Mesothelial cell of epicardium (in vitro differentiated cells): Measurements from ENCODE around the gene ACOT7. TPM values are rescaled to one million over a fixed set of nuclear protein-coding genes. Genes with fewer than 3 reads are reported as not detected.

Experiments
- DNase-seq, 2 experiments: peaks; one replicate each; pipeline ENCODE4 v3.0.0; 2021; ENCODE audit warnings: low spot score in 2 of 2; ENCODE audit not compliant: unreplicated experiment in 2 of 2
- H3K27ac Mint-ChIP-seq: 2 replicates; pipeline ENCODE4 v1.8.0; 2021; ENCODE audit warnings: mixed read lengths
- H3K27me3 Mint-ChIP-seq: 2 replicates; pipeline ENCODE4 v1.8.0; 2021; ENCODE audit warnings: low read depth, mixed read lengths
- H3K36me3 Mint-ChIP-seq: 2 replicates; pipeline ENCODE4 v1.8.0; 2021; ENCODE audit warnings: mixed read lengths
- H3K4me1 Mint-ChIP-seq: 2 replicates; pipeline ENCODE4 v1.8.0; 2021; ENCODE audit warnings: mixed read lengths
- H3K4me3 Mint-ChIP-seq: 2 replicates; pipeline ENCODE4 v1.8.0; 2021; ENCODE audit warnings: mild to moderate bottlenecking, moderate library complexity, mixed read lengths
- H3K9me3 Mint-ChIP-seq: 2 replicates; pipeline ENCODE4 v1.8.0; 2021; ENCODE audit warnings: mixed read lengths
- total RNA-seq: library from RNA; stranded (reverse); gene quantifications from 3 replicates; pipeline ENCODE4 v1.2.1, GENCODE V29; 2021
- TF ChIP-seq, protein P1 (sequence below): fragments of 200-600 bp; sonication (generic); IDR thresholded peaks from one replicate; pipeline ENCODE4 v1.5.0; 2021; ENCODE audit warnings: antibody characterized with exemption; ENCODE audit not compliant: unreplicated experiment

ACOT7 gene
- total RNA-seq, 1 donor from 2014 or later = 20.3 TPM

DNA sequence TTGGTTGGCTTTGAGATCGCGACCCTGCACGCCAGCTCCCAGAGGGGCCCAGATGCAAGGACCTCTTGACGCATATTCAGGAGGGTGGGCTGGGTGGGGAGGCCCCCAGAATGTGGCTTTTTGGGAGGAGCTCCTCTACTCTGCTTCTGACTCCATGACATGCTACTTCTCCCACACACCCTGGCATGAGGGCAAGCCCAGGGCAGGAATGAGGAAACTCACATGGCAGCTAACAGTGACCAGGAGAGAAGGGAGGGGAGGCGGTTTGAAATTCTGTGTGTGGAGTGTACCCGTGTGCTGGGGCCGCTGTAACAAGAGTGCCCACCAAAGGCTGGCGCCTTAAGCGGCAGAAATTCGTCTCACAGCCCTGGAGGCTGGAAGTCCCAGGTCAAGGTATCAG is 71.4 kb downstream of the ACOT7 start:
- H3K36me3 Mint-ChIP-seq = peaks cover 4% of the 10 kb centered on the region
- H3K27me3 Mint-ChIP-seq = no peaks in the 10 kb centered on the region
- TF ChIP-seq, protein P1, sequence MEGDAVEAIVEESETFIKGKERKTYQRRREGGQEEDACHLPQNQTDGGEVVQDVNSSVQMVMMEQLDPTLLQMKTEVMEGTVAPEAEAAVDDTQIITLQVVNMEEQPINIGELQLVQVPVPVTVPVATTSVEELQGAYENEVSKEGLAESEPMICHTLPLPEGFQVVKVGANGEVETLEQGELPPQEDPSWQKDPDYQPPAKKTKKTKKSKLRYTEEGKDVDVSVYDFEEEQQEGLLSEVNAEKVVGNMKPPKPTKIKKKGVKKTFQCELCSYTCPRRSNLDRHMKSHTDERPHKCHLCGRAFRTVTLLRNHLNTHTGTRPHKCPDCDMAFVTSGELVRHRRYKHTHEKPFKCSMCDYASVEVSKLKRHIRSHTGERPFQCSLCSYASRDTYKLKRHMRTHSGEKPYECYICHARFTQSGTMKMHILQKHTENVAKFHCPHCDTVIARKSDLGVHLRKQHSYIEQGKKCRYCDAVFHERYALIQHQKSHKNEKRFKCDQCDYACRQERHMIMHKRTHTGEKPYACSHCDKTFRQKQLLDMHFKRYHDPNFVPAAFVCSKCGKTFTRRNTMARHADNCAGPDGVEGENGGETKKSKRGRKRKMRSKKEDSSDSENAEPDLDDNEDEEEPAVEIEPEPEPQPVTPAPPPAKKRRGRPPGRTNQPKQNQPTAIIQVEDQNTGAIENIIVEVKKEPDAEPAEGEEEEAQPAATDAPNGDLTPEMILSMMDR = no peak
- H3K9me3 Mint-ChIP-seq = no peaks in the 10 kb centered on the region
- no peak for DNase-seq
- no peak overlapping the region for H3K27ac Mint-ChIP-seq
- no peak overlapping the region for H3K4me3 Mint-ChIP-seq
- no peaks in the 10 kb centered on the region for H3K4me1 Mint-ChIP-seq

DNA sequence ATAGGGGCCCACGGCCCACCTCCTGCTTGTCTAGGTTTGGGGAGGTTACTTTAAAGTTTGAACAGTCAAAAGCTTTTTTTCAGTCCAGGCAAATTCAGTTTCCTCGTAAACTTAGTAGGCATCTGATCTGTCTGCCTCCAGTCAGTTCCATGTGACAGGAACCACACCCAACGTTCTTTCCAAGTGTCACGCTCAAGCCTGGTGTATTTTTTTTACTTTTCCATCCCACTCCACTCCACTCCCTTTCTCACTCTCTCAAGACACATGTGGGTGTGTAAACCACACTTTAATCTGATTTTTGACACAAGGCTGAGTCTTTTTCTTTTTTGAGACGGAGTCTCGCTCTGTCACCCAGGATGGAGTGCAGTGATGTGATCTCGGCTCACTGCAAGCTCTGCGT is 72.4 kb downstream of the ACOT7 start:
- Mint-ChIP-seq H3K36me3 (peaks cover 3% of the 10 kb centered on the region), H3K4me1 (no peaks in the 10 kb centered on the region), H3K27me3 (no peaks in the 10 kb centered on the region), H3K9me3 (no peaks in the 10 kb centered on the region), H3K27ac (no peak overlapping the region), H3K4me3 (no peak overlapping the region)
- TF ChIP-seq, protein P1 = no peak
- no peak for DNase-seq

DNA sequence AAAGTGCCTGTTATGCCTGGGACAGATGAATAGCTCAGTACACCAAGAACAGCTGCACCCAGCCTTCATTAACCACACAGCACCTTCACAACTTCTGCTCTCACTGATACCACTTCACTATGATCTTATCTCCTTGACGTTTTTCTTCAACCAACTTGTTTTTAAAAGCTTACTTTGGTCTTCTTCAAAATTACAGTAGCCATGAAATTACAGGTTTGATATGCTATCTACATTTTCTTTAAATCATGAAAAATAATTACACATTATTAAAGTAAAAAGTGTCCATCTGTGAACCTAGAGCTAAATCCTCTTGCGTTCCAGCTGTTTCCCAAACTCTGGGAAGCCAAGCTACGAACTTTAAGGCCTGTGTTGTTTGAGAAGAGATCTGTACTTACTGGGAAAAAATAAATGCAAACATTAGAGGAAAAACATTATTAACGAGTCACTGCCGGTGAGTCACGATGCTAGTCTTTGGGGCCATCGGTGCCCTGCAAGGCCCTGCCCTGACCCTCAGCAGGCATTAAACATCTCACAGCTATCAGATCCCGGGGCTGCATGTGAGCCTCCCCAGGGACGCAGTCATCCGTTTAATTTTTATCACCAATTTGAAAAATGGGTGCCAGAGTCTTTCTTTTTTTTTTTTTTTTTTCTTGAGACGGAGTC is 76.3 kb downstream of the ACOT7 start:
- H3K4me3 Mint-ChIP-seq = no peak overlapping the region
- no peaks in the 10 kb centered on the region for H3K27me3 Mint-ChIP-seq
- no peaks in the 10 kb centered on the region for H3K4me1 Mint-ChIP-seq
- TF ChIP-seq, protein P1 = no peak
- H3K9me3 Mint-ChIP-seq = no peaks in the 10 kb centered on the region
- DNase-seq = no peak
- no peak overlapping the region for H3K27ac Mint-ChIP-seq
- H3K36me3 Mint-ChIP-seq = peaks cover 7% of the 10 kb centered on the region

DNA sequence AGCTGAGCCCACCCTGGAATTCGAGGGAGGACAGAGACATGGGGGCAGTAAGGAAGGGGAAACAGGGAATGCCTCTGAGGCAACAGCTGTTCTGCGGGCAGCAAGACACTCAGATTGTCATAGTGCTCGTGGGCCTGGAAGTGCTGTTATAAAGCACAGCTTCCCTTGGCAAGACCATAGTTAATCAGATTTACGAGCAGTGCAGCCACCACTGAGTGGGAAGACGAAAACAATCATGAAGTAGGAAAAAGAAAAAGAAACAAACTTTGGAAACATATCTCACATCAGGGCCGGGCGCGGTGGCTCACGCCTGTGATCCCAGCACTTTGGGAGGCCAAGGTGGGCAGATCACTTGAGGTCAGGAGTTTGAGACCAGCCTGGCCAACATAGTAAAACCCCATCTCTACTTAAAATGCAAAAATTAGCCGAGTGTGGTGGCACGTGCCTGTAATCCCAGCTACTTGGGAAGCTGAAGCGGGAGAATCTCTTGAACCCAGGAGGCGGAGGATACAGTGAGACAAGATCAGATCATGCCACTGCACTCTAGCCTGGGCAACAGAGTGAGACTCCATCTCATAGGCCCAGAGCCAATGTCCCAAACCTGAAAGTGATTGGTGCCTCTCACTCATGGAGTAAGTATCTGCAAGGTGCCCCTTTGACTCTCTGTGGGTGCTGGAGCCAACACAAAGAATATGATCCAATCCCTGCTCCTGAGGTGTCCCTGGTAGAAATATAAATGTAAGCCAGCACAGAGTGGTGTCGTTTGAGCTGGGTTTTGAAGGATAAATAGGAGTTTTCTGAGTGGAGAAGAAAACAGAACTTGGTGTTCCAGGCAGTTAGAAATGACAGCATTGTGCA is 77.1 kb downstream of the ACOT7 start:
- H3K4me1 Mint-ChIP-seq = no peaks in the 10 kb centered on the region
- no peaks in the 10 kb centered on the region for H3K27me3 Mint-ChIP-seq
- H3K36me3 Mint-ChIP-seq = peaks cover 7% of the 10 kb centered on the region
- no peaks in the 10 kb centered on the region for H3K9me3 Mint-ChIP-seq
- TF ChIP-seq, protein P1 = no peak
- no peak for DNase-seq
- H3K27ac Mint-ChIP-seq = no peak overlapping the region
- H3K4me3 Mint-ChIP-seq = no peak overlapping the region

DNA sequence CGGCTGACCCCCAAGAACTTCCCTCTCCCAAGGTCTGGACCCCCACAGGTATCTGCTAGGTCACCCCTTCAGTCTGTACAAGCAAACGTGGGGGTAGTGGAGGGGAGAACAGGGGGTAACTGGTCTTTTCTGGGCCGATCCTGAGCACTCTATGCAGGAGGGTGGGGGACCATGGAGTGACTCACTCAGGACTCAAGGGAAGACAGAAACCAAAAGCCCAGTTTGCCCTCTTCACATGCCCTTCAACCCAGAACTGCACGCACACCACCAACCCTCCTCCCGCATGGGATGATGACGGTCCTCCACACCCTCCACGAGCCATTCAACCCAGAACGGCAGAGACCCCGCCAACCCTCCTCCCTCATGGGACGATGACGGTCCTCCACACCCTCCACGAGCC is 79.1 kb downstream of the ACOT7 start:
- TF ChIP-seq, protein P1 = no peak
- H3K4me1 Mint-ChIP-seq = peaks cover 3% of the 10 kb centered on the region
- H3K27me3 Mint-ChIP-seq = no peaks in the 10 kb centered on the region
- H3K36me3 Mint-ChIP-seq = peaks cover 5% of the 10 kb centered on the region
- no peak overlapping the region for H3K27ac Mint-ChIP-seq
- no peak for DNase-seq
- no peak overlapping the region for H3K4me3 Mint-ChIP-seq
- no peaks in the 10 kb centered on the region for H3K9me3 Mint-ChIP-seq
